Muscle layer of duodenum (tissue), 2 donors: ENCODE data around the gene HDAC4.

Experiments
- H3K27ac ChIP-seq: one replicate; pipeline ENCODE4 v1.7.0; 2013; ENCODE audit warnings: mild to moderate bottlenecking, low read length
- H3K27me3 ChIP-seq: one replicate; pipeline ENCODE4 v1.7.0; 2013; ENCODE audit warnings: low read depth, mild to moderate bottlenecking, control low read depth, low read length
- H3K36me3 ChIP-seq, 2 donors: one replicate each; pipeline ENCODE4 v1.7.0; 2013; ENCODE audit warnings: low read length in 2 of 2, control low read depth in 1 of 2, mild to moderate bottlenecking in 1 of 2; ENCODE audit not compliant: insufficient read depth in 2 of 2, control insufficient read depth in 1 of 2
- H3K4me1 ChIP-seq, 2 donors: one replicate each; pipeline ENCODE4 v1.7.0; 2013; ENCODE audit warnings: low read length in 2 of 2, mild to moderate bottlenecking in 2 of 2, control low read depth in 1 of 2, moderate library complexity in 1 of 2; ENCODE audit not compliant: insufficient read depth in 2 of 2, control insufficient read depth in 1 of 2
- H3K4me3 ChIP-seq, 2 donors: one replicate each; pipeline ENCODE4 v1.7.0; 2013; ENCODE audit warnings: low read length in 2 of 2, low read depth in 1 of 2, mild to moderate bottlenecking in 1 of 2
- H3K9me3 ChIP-seq, 2 donors: one replicate each; pipeline ENCODE4 v1.7.0; 2013; ENCODE audit warnings: low read length in 2 of 2, control low read depth in 1 of 2, mild to moderate bottlenecking in 1 of 2; ENCODE audit not compliant: control insufficient read depth in 1 of 2
- donor health status: healthy.

The HDAC4 gene

GRCh38 chr2:239206042-239206441, 194.8 kb downstream of the HDAC4 start:
- H3K9me3 ChIP-seq: no peaks in the 10 kb centered on the region
- no peak overlapping the region for H3K4me3 ChIP-seq
- no peak overlapping the region for H3K27ac ChIP-seq
- H3K27me3 ChIP-seq: no peaks in the 10 kb centered on the region
- H3K4me1 ChIP-seq: peaks cover 0 to 40% of the 10 kb centered on the region in 2 donors
- H3K36me3 ChIP-seq: no peaks in the 10 kb centered on the region

- no peak overlapping the region for H3K27ac ChIP-seq
- H3K27me3 ChIP-seq: no peaks in the 10 kb centered on the region
- H3K4me3 ChIP-seq: no peak overlapping the region
- no peaks in the 10 kb centered on the region for H3K36me3 ChIP-seq
- H3K9me3 ChIP-seq: no peaks in the 10 kb centered on the region
- H3K4me1 ChIP-seq: peaks cover 0 to 41% of the 10 kb centered on the region in 2 donors
Observed at GRCh38 chr2:239204876-239205468, 195.8 kb downstream of the HDAC4 start.

GRCh38 chr2:239204136-239204875, 196.5 kb downstream of the HDAC4 start:
- Histone ChIP-seq H3K9me3 (no peaks in the 10 kb centered on the region), H3K27ac (no peak overlapping the region), H3K27me3 (no peaks in the 10 kb centered on the region), H3K4me3 (no peak overlapping the region), H3K36me3 (no peaks in the 10 kb centered on the region), H3K4me1 (peaks cover 0 to 41% of the 10 kb centered on the region in 2 donors)

GRCh38 chr2:239203443-239204135, 197.2 kb downstream of the HDAC4 start:
- no peaks in the 10 kb centered on the region for H3K36me3 ChIP-seq
- H3K27me3 ChIP-seq: no peaks in the 10 kb centered on the region
- H3K27ac ChIP-seq: no peak overlapping the region
- no peaks in the 10 kb centered on the region for H3K9me3 ChIP-seq
- peaks cover 0 to 40% of the 10 kb centered on the region in 2 donors for H3K4me1 ChIP-seq
- H3K4me3 ChIP-seq: no peak overlapping the region

GRCh38 chr2:239202836-239203235, 198.0 kb downstream of the HDAC4 start:
- H3K4me1 ChIP-seq: peaks cover 0 to 41% of the 10 kb centered on the region in 2 donors
- H3K27ac ChIP-seq: no peak overlapping the region
- peaks cover 0 to 3% of the 10 kb centered on the region in 2 donors for H3K36me3 ChIP-seq
- H3K27me3 ChIP-seq: no peaks in the 10 kb centered on the region
- H3K9me3 ChIP-seq: no peaks in the 10 kb centered on the region
- H3K4me3 ChIP-seq: no peak overlapping the region

GRCh38 chr2:239202343-239202742, 198.5 kb downstream of the HDAC4 start:
- Histone ChIP-seq H3K4me3 (no peak overlapping the region), H3K36me3 (peaks cover 0 to 3% of the 10 kb centered on the region in 2 donors), H3K27me3 (no peaks in the 10 kb centered on the region), H3K27ac (no peak overlapping the region), H3K9me3 (no peaks in the 10 kb centered on the region), H3K4me1 (peaks cover 0 to 36% of the 10 kb centered on the region in 2 donors)

- Histone ChIP-seq H3K4me3 (no peak overlapping the region), H3K9me3 (no peaks in the 10 kb centered on the region), H3K27ac (no peak overlapping the region), H3K4me1 (peaks cover 0 to 36% of the 10 kb centered on the region in 2 donors), H3K36me3 (peaks cover 0 to 4% of the 10 kb centered on the region in 2 donors), H3K27me3 (no peaks in the 10 kb centered on the region)
Observed at GRCh38 chr2:239201884-239202283, 198.9 kb downstream of the HDAC4 start.

GRCh38 chr2:239201531-239201876, 199.3 kb downstream of the HDAC4 start:
- Histone ChIP-seq H3K27ac (no peak overlapping the region), H3K9me3 (no peaks in the 10 kb centered on the region), H3K36me3 (peaks cover 0 to 8% of the 10 kb centered on the region in 2 donors), H3K4me1 (peaks cover 0 to 36% of the 10 kb centered on the region in 2 donors), H3K27me3 (no peaks in the 10 kb centered on the region), H3K4me3 (no peak overlapping the region)

- H3K9me3 ChIP-seq: no peaks in the 10 kb centered on the region
- peaks cover 0 to 13% of the 10 kb centered on the region in 2 donors for H3K36me3 ChIP-seq
- no peak overlapping the region for H3K4me3 ChIP-seq
- H3K4me1 ChIP-seq: peaks cover 0 to 36% of the 10 kb centered on the region in 2 donors
- no peak overlapping the region for H3K27ac ChIP-seq
- H3K27me3 ChIP-seq: no peaks in the 10 kb centered on the region
Observed at GRCh38 chr2:239200646-239201530, 199.9 kb downstream of the HDAC4 start.

GRCh38 chr2:239199041-239199768, 201.6 kb downstream of the HDAC4 start:
- Histone ChIP-seq H3K27me3 (no peaks in the 10 kb centered on the region), H3K4me3 (no peak overlapping the region), H3K27ac (peak overlapping the region; percentile 57), H3K36me3 (peaks cover 0 to 17% of the 10 kb centered on the region in 2 donors), H3K4me1 (peaks cover 0 to 41% of the 10 kb centered on the region in 2 donors), H3K9me3 (no peaks in the 10 kb centered on the region)
